OCI-LY7 (cell line): ENCODE results near the gene PPM1L.

ENCODE experiments used
- CTCF ChIP-seq: fragments of 200-600 bp; sonication (generic); conservative IDR thresholded peaks from 2 replicates; pipeline ENCODE4 v1.5.1; 2014; ENCODE audit warnings: mild to moderate bottlenecking, antibody characterized with exemption, low read length, moderate library complexity, mixed read lengths
- EZH2phosphoT487 ChIP-seq: fragments of 200-600 bp; sonication (generic); IDR thresholded peaks from 2 replicates; pipeline ENCODE4 v1.6.1; 2018; ENCODE audit warnings: low read depth, borderline replicate concordance, mild to moderate bottlenecking, mixed run types, antibody characterized with exemption, low read length, moderate library complexity, mixed read lengths

GRCh38 chr3:160876643-160877042 lies 120.6 kb downstream of the PPM1L start:
- TF ChIP-seq EZH2phosphoT487 (no peak), CTCF (no peak)
